HCT116 (cell line): ENCODE measurements around the gene XPO1. TPM values are rescaled to one million over a fixed set of nuclear protein-coding genes. Genes with fewer than 3 reads are reported as not detected.
"Not testable (repeated sequence)": the region's sequence is repeated elsewhere in the genome, so short reads cannot be mapped to it uniquely, and the experiment has no call there.

Source experiments
- ATAC-seq: fragments of 200-7000 bp; cut with Tn5 transposase; 2 replicates; pipeline ENCODE4 v1.9.1; 2020; ENCODE audit warnings: mild to moderate bottlenecking, moderate library complexity
- BruUV-seq: library from RNA; stranded (reverse); fragments of 400-500 nt; replicated peaks from 2 replicates; lab custom pipeline; 2021; lab: Mats Ljungman, UMichigan
- CTCF ChIA-PET: fragments of 300-600 bp; sonication (Branson Sonifier 250); formaldehyde crosslinking; loops from one replicate; lab custom pipeline; 2021; ENCODE audit warnings: antibody characterized with exemption; lab: Charles Lee
- POLR2A ChIA-PET: fragments of 300-600, 350-600 bp; sonication (Branson Sonifier 250); formaldehyde crosslinking; loops from one replicate; lab custom pipeline; 2021; ENCODE audit warnings: antibody characterized with exemption; lab: Charles Lee
- RAD21 ChIA-PET, 2 experiments: fragments of 300-600 bp; sonication (Branson Sonifier 250); formaldehyde crosslinking; loops; one replicate each; lab custom pipeline; 2023; ENCODE audit warnings: low total read pairs in 2 of 2; ENCODE audit not compliant: uncharacterized antibody in 2 of 2, unreplicated experiment in 2 of 2, low non-redundant PET in 1 of 2; lab: Charles Lee
- DNase-seq: peaks from one replicate; pipeline ENCODE4 v3.0.0-alpha.2; 2010; ENCODE audit warnings: low read depth, low spot score
- H2AFZ ChIP-seq: fragments of 200-600 bp; shearing (Covaris generic), sonication (generic); 2 replicates; pipeline ENCODE4 v1.6.1; 2017; ENCODE audit warnings: low read depth, mixed run types, mixed read lengths, antibody characterized with exemption, low read length; ENCODE audit not compliant: poor library complexity, severe bottlenecking
- H3K27ac ChIP-seq: 2 replicates; pipeline ENCODE4 v1.5.1; 2012; ENCODE audit warnings: low read depth, low read length
- H3K27me3 ChIP-seq: fragments of 200-600 bp; sonication (generic); 2 replicates; pipeline ENCODE4 v1.6.1; 2016; ENCODE audit warnings: mixed run types, low read length, mixed read lengths; ENCODE audit not compliant: insufficient read depth
- H3K36me3 ChIP-seq, 2 experiments: fragments of 200-500 bp in 1 of 2; fragments of 200-600 bp in 1 of 2; sonication (Bioruptor generic) in 1 of 2; sonication (generic) in 1 of 2; 2 replicates each; pipeline versions ENCODE4 v1.5.1 to v1.6.1; 2014 to 2016; ENCODE audit warnings: low read length in 2 of 2, inconsistent platforms in 1 of 2, mixed read lengths in 1 of 2, mixed run types in 1 of 2; ENCODE audit not compliant: insufficient read depth in 2 of 2, control insufficient read depth in 1 of 2
- H3K4me1 ChIP-seq, 2 experiments: fragments of 200-600 bp in 1 of 2; sonication (generic) in 1 of 2; 2 replicates each; pipeline versions ENCODE4 v1.5.1 to v1.6.1; 2012 to 2017; ENCODE audit warnings: low read length in 2 of 2, inconsistent platforms in 1 of 2, mild to moderate bottlenecking in 1 of 2, mixed read lengths in 1 of 2, mixed run types in 1 of 2, moderate library complexity in 1 of 2; ENCODE audit not compliant: insufficient read depth in 2 of 2, control insufficient read depth in 1 of 2
- H3K4me2 ChIP-seq: fragments of 200-600 bp; sonication (generic); 2 replicates; pipeline ENCODE4 v1.6.1; 2017; ENCODE audit warnings: mixed run types, low read length, mixed read lengths
- H3K4me3 ChIP-seq, 2 experiments: fragments of 200-600 bp in 1 of 2; sonication (generic) in 1 of 2; replicated peaks in 1 of 2; 2 replicates each; pipeline ENCODE4 v1.5.1; 2011 to 2016; ENCODE audit warnings: low read length in 2 of 2, control low read depth in 1 of 2, low read depth in 1 of 2, mild to moderate bottlenecking in 1 of 2, mixed read lengths in 1 of 2, mixed run types in 1 of 2
- H3K79me2 ChIP-seq: fragments of 200-600 bp; sonication (generic); 2 replicates; pipeline ENCODE4 v1.6.1; 2017; ENCODE audit warnings: mild to moderate bottlenecking, mixed run types, low read length, moderate library complexity, mixed read lengths; ENCODE audit not compliant: insufficient read depth
- H3K9ac ChIP-seq: fragments of 200-600 bp; sonication (generic); 2 replicates; pipeline ENCODE4 v1.6.1; 2016; ENCODE audit warnings: low read length, mixed read lengths
- H3K9me2 ChIP-seq: fragments of 200-600 bp; sonication (generic), shearing (Covaris generic); 2 replicates; pipeline ENCODE4 v1.6.1; 2017; ENCODE audit warnings: mixed run types, mild to moderate bottlenecking, moderate library complexity; ENCODE audit not compliant: insufficient read depth
- H3K9me3 ChIP-seq, 2 experiments: fragments of 200-500 bp in 1 of 2; fragments of 200-600 bp in 1 of 2; sonication (Bioruptor generic) in 1 of 2; sonication (generic) in 1 of 2; 2 replicates each; pipeline ENCODE4 v1.6.1; 2014 to 2017; ENCODE audit warnings: low read length in 2 of 2, mixed read lengths in 2 of 2, inconsistent platforms in 1 of 2, low read depth in 1 of 2, mild to moderate bottlenecking in 1 of 2, mixed run types in 1 of 2, moderate library complexity in 1 of 2; ENCODE audit not compliant: control insufficient read depth in 1 of 2, insufficient read depth in 1 of 2
- H4K20me1 ChIP-seq: fragments of 200-600 bp; sonication (generic), shearing (Covaris generic); 2 replicates; pipeline ENCODE4 v1.6.1; 2017; ENCODE audit warnings: mixed run types, mild to moderate bottlenecking, moderate library complexity; ENCODE audit not compliant: insufficient read depth
- CBX3 ChIP-seq: IDR thresholded peaks from 2 replicates; pipeline ENCODE4 v1.6.1; 2012; ENCODE audit warnings: low read depth
- EGR1 ChIP-seq: IDR thresholded peaks from 2 replicates; pipeline ENCODE4 v1.6.1; 2012; ENCODE audit warnings: low read depth
- EZH2 ChIP-seq: fragments of 200-600 bp; sonication (generic); IDR thresholded peaks from 2 replicates; pipeline ENCODE4 v1.6.1; 2017; ENCODE audit warnings: antibody characterized with exemption, mixed run types
- EZH2phosphoT487 ChIP-seq: fragments of 200-600 bp; IDR thresholded peaks from 2 replicates; pipeline ENCODE4 v1.6.1; 2018; ENCODE audit warnings: antibody characterized with exemption, borderline replicate concordance
- JUND ChIP-seq: IDR thresholded peaks from 2 replicates; pipeline ENCODE4 v1.6.1; 2012
- POLR2AphosphoS5 ChIP-seq: IDR thresholded peaks from 2 replicates; pipeline ENCODE4 v1.6.1; 2011; ENCODE audit warnings: mild to moderate bottlenecking, low read depth, low read length, moderate library complexity
- REST ChIP-seq: IDR thresholded peaks from 2 replicates; pipeline ENCODE4 v1.6.1; 2012; ENCODE audit warnings: low read depth
- ZFX ChIP-seq: fragments of 450-650 bp; IDR thresholded peaks from 2 replicates; pipeline ENCODE4 v1.6.1; 2017
- intact Hi-C: fragments of 100-400 bp; cut with micrococcal nuclease; formaldehyde crosslinking; loops from 2 replicates; pipeline ENCODE4 v1.10.0; 2022
- total RNA-seq: library from RNA; stranded (reverse); gene quantifications from one replicate; pipeline ENCODE4 v1.2.1, GENCODE V29; 2021; ENCODE audit not compliant: unreplicated experiment
- TF ChIP-seq, protein P1 (sequence below): IDR thresholded peaks from 2 replicates; pipeline ENCODE4 v1.6.1; 2011; ENCODE audit warnings: mild to moderate bottlenecking, low read length, moderate library complexity; ENCODE audit not compliant: insufficient replicate concordance; ENCODE audit errors: extremely low read depth

Gene XPO1
- total RNA-seq, 1 experiment from 2014 or later, result 184 TPM

DNA sequence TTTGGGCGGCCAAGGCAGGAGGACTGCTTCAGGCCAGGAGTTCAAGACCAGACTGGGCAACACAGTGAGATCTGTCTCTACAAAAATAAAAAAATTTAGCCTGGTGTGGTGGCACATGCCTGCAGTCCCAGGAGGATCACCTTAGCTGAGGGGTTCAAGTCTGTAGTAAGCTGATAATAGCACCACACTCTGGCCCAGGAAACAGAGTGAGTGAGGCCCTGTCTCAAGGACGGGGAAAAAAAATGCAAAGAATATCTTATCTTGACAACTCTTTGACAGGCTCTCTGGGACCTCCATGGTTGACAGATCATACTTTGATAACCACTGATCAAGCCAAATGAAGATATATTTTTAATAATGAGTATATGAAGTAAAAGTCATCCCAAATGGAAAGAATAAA lies 89.9 kb downstream of the XPO1 start:
- POLR2A ChIA-PET, result no interaction called here
- Histone ChIP-seq H3K9ac (no peak overlapping the region), H3K27ac (no peak overlapping the region), H3K4me2 (no peak overlapping the region), H3K36me3 (peaks cover 0 to 7% of the 10 kb centered on the region in 2 experiments; a peak in 1 of 4 replicates), H3K9me3 (no peaks in the 10 kb centered on the region), H3K9me2 (no peaks in the 10 kb centered on the region), H3K4me3 (no peak overlapping the region), H3K4me1 (peaks cover 0 to 5% of the 10 kb centered on the region in 2 experiments; a peak in 1 of 4 replicates), H3K79me2 (peaks cover 99% of the 10 kb centered on the region), H3K27me3 (no peaks in the 10 kb centered on the region), H4K20me1 (peaks cover 10% of the 10 kb centered on the region; the same call in 1 of the 2 replicates), H2AFZ (no peak overlapping the region)
- BruUV-seq, result no TSS peak
- DNase-seq (no peak), ATAC-seq (no peak)
- no peak for TF ChIP-seq JUND
- TF ChIP-seq CBX3, result no peak
- TF ChIP-seq EZH2, result no peak
- no peak for TF ChIP-seq POLR2AphosphoS5
- TF ChIP-seq ZFX, result no peak
- TF ChIP-seq REST, result no peak
- TF ChIP-seq, protein P1, sequence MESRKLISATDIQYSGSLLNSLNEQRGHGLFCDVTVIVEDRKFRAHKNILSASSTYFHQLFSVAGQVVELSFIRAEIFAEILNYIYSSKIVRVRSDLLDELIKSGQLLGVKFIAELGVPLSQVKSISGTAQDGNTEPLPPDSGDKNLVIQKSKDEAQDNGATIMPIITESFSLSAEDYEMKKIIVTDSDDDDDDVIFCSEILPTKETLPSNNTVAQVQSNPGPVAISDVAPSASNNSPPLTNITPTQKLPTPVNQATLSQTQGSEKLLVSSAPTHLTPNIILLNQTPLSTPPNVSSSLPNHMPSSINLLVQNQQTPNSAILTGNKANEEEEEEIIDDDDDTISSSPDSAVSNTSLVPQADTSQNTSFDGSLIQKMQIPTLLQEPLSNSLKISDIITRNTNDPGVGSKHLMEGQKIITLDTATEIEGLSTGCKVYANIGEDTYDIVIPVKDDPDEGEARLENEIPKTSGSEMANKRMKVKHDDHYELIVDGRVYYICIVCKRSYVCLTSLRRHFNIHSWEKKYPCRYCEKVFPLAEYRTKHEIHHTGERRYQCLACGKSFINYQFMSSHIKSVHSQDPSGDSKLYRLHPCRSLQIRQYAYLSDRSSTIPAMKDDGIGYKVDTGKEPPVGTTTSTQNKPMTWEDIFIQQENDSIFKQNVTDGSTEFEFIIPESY, result no peak
- no peak for TF ChIP-seq EGR1
- TF ChIP-seq EZH2phosphoT487, result no peak
- intact Hi-C loops, result no loop called here
- RAD21 ChIA-PET, result no interaction called here
- CTCF ChIA-PET, result no interaction called here

- RAD21 ChIA-PET, H3K27ac ChIP-seq, H3K4me3 ChIP-seq, H3K4me2 ChIP-seq, intact Hi-C loops, CTCF ChIA-PET, H3K27me3 ChIP-seq, ATAC-seq, H2AFZ ChIP-seq, BruUV-seq, H3K4me1 ChIP-seq, H3K9me2 ChIP-seq, DNase-seq, H3K36me3 ChIP-seq, POLR2A ChIA-PET, H3K9ac ChIP-seq, H3K9me3 ChIP-seq: not testable (repeated sequence)
- Histone ChIP-seq H4K20me1 (peaks cover 16% of the 10 kb centered on the region; the same call in 1 of the 2 replicates), H3K79me2 (peaks cover 99% of the 10 kb centered on the region)
Observed at GRCh38 chr2:61446971-61447370, 91.2 kb downstream of the XPO1 start.
